ENCODE measurements around the gene RASD1. TPM values are rescaled to one million over a fixed set of nuclear protein-coding genes. Genes with fewer than 3 reads are reported as not detected.

Gene RASD1
- total RNA-seq, 1 experiment from 2014 or later = 1.2 TPM

DNA sequence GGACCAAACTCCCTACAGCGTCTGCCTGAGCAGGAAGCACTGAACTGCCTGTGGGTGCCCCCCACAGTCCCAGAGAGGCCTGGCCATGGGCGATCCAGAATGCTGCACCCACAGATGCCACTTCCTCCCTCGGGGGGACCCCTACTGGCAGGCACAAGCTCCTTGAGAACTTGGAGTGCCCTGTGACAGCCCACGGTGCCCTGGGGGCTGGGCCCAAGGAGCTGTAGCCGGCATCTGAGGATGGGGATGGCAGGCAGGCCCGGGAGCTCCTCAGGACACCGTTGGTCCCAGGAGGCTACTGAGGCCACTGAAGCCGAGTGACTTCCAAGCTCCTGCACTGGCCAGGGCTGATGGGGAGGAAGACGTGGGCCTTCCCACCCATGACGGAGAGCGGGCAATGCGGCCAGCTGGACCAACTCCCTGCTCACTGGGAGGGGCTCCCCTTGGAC is 15.1 kb upstream of the RASD1 start:
- H4K20me1 ChIP-seq (ENCODE audit: insufficient read depth) = peaks cover 83% of the 10 kb centered on the region
- no peak overlapping the region for H2AFZ ChIP-seq
- POLR2A ChIA-PET (ENCODE audit: unreplicated experiment) = no interaction called here
- H3K36me3 ChIP-seq (ENCODE audit: low read depth) = no peaks in the 10 kb centered on the region
- no peaks in the 10 kb centered on the region for H3K79me2 ChIP-seq (ENCODE audit: low read depth)
- no peaks in the 10 kb centered on the region for H3K9me2 ChIP-seq (ENCODE audit: insufficient read depth)
- H3K4me3 ChIP-seq = no peak overlapping the region
- CTCF ChIA-PET = interaction anchor here (0.6 to 3.1 kb wide), 3 partner anchors 12 to 325 kb away, joined by 3 to 13 read pairs (median 9); partner anchors contain the start of gene RASD1
- H3K4me1 ChIP-seq (replicated peaks; ENCODE audit: insufficient read depth) = peaks cover 24% of the 10 kb centered on the region
- TF ChIP-seq, protein P1, sequence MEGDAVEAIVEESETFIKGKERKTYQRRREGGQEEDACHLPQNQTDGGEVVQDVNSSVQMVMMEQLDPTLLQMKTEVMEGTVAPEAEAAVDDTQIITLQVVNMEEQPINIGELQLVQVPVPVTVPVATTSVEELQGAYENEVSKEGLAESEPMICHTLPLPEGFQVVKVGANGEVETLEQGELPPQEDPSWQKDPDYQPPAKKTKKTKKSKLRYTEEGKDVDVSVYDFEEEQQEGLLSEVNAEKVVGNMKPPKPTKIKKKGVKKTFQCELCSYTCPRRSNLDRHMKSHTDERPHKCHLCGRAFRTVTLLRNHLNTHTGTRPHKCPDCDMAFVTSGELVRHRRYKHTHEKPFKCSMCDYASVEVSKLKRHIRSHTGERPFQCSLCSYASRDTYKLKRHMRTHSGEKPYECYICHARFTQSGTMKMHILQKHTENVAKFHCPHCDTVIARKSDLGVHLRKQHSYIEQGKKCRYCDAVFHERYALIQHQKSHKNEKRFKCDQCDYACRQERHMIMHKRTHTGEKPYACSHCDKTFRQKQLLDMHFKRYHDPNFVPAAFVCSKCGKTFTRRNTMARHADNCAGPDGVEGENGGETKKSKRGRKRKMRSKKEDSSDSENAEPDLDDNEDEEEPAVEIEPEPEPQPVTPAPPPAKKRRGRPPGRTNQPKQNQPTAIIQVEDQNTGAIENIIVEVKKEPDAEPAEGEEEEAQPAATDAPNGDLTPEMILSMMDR (conservative IDR thresholded peaks at IDR 0.05) = no peak
- TF ChIP-seq EZH2 (IDR thresholded peaks at IDR 0.05; ENCODE audit: low read depth) = no peak
- no peak overlapping the region for H3K27ac ChIP-seq
- no peak for DNase-seq
- no TSS peak for BruUV-seq (replicated peaks)
- H3K9me3 ChIP-seq (ENCODE audit: insufficient read depth, low read depth) = no peaks in the 10 kb centered on the region
- H3K27me3 ChIP-seq (ENCODE audit: insufficient read depth, low read depth) = no peaks in the 10 kb centered on the region
- H3F3A ChIP-seq (ENCODE audit: insufficient read depth, low read depth) = no peaks in the 10 kb centered on the region; the same call in 1 of the 2 replicates
- H3K4me2 ChIP-seq = no peak overlapping the region
- intact Hi-C loops (cut with micrococcal nuclease; ENCODE audit: unreplicated experiment) = no loop called here

- no peaks in the 10 kb centered on the region for H3K79me2 ChIP-seq (ENCODE audit: low read depth)
- H2AFZ ChIP-seq = no peak overlapping the region
- H3K27ac ChIP-seq = no peak overlapping the region
- peak in 1 of 2 experiments; percentile 45 for DNase-seq
- no peaks in the 10 kb centered on the region for H3K9me3 ChIP-seq (ENCODE audit: insufficient read depth, low read depth)
- no TSS peak for BruUV-seq (replicated peaks)
- H4K20me1 ChIP-seq (ENCODE audit: insufficient read depth) = peaks cover 79% of the 10 kb centered on the region
- no peak overlapping the region for H3K4me2 ChIP-seq
- no peaks in the 10 kb centered on the region for H3K36me3 ChIP-seq (ENCODE audit: low read depth)
- no peaks in the 10 kb centered on the region; the same call in 1 of the 2 replicates for H3F3A ChIP-seq (ENCODE audit: insufficient read depth, low read depth)
- ChIA-PET POLR2A (ENCODE audit: unreplicated experiment) (interaction anchor here (0.6 kb wide), 1 partner anchor 1353 kb away, joined by 23 read pairs; no protein-coding TSS in a partner anchor), CTCF (interaction anchor here (0.7 to 3.1 kb wide), 3 partner anchors 14 to 169 kb away, joined by 3 to 13 read pairs (median 3); partner anchors contain the start of gene RASD1)
- no peaks in the 10 kb centered on the region for H3K27me3 ChIP-seq (ENCODE audit: insufficient read depth, low read depth)
- no peak overlapping the region for H3K4me3 ChIP-seq
- H3K4me1 ChIP-seq (replicated peaks; ENCODE audit: insufficient read depth) = peaks cover 24% of the 10 kb centered on the region
- TF ChIP-seq, protein P1 (conservative IDR thresholded peaks at IDR 0.05) = no peak
- no peak for TF ChIP-seq EZH2 (IDR thresholded peaks at IDR 0.05; ENCODE audit: low read depth)
- H3K9me2 ChIP-seq (ENCODE audit: insufficient read depth) = no peaks in the 10 kb centered on the region
- intact Hi-C loops (cut with micrococcal nuclease; ENCODE audit: unreplicated experiment) = no loop called here
These were observed 14.5 kb upstream of the RASD1 start for GRCh38 chr17:17510456-17511292.

DNA sequence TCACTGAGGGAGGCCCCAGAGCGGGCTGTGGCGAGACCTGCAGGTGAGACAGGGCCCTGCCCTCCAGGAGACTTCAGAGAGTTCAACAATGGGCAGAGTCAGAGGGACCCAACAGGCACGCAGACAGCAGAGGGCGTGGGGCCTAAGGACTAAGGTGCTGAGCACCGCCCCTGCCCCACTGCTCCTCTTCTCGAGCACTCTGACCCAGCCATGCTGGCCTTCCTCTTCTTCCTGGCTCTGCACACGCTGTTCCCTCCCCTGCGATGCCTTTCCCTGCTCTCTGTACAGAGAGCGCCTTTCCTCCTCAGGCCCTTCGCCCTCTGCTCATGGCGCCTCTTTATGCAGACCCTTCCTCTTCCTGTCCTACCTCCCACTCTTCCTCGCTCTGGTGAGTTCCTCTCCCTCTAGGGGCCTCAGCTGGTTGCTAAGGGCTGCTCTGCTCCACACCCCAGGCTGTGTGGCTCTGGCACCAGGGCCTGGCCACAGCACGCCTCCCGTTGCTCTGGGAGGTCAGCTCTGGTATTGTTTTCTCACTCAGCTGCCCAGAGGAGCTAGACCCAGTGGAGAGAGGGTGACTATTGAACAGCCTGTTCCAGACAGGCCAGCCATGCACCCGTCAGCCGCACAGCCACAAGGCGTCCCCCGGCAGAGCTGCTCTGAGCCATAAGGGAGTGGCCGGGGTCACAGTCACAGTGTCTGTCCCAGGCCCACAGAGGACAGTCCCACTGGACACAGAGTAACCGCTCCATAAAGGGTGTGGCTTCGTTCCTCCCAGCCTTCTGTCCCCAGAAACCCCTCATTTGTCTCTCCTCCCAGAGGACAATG is 13.6 kb upstream of the RASD1 start:
- intact Hi-C loops (cut with micrococcal nuclease; ENCODE audit: unreplicated experiment) = no loop called here
- Histone ChIP-seq H3K27ac (no peak overlapping the region), H3K9me2 (ENCODE audit: insufficient read depth) (no peaks in the 10 kb centered on the region), H2AFZ (no peak overlapping the region), H3K36me3 (ENCODE audit: low read depth) (no peaks in the 10 kb centered on the region), H3K27me3 (ENCODE audit: insufficient read depth, low read depth) (no peaks in the 10 kb centered on the region), H3K9me3 (ENCODE audit: insufficient read depth, low read depth) (no peaks in the 10 kb centered on the region), H3K79me2 (ENCODE audit: low read depth) (no peaks in the 10 kb centered on the region), H3F3A (ENCODE audit: insufficient read depth, low read depth) (no peaks in the 10 kb centered on the region; the same call in 1 of the 2 replicates), H3K4me3 (no peak overlapping the region), H4K20me1 (ENCODE audit: insufficient read depth) (peaks cover 70% of the 10 kb centered on the region), H3K4me1 (replicated peaks; ENCODE audit: insufficient read depth) (peaks cover 24% of the 10 kb centered on the region), H3K4me2 (no peak overlapping the region)
- no TSS peak for BruUV-seq (replicated peaks)
- no peak for DNase-seq
- ChIA-PET CTCF (interaction anchor here (0.7 to 0.9 kb wide), 2 partner anchors 58 to 170 kb away, joined by 3 read pairs; no protein-coding TSS in a partner anchor), POLR2A (ENCODE audit: unreplicated experiment) (interaction anchor here (0.6 kb wide), 1 partner anchor 1354 kb away, joined by 23 read pairs; no protein-coding TSS in a partner anchor)
- TF ChIP-seq, protein P1 (conservative IDR thresholded peaks at IDR 0.05) = no peak
- no peak for TF ChIP-seq EZH2 (IDR thresholded peaks at IDR 0.05; ENCODE audit: low read depth)

Measured in PC-9 (cell line).